Uterus (tissue), 2 donors: ENCODE data around the gene SNX4.

ENCODE experiments used
- POLR2A ChIP-seq, 2 donors: fragments of 450-650 bp; IDR thresholded peaks; one replicate each; pipeline ENCODE4 v1.6.1; 2016; ENCODE audit warnings: antibody characterized with exemption in 2 of 2, mild to moderate bottlenecking in 1 of 2, moderate library complexity in 1 of 2
- TF ChIP-seq, protein P1 (sequence below), 4 experiments: fragments of 200-600 bp in 2 of 4; fragments of 450-650 bp in 2 of 4; sonication (generic) in 2 of 4; IDR thresholded peaks; one replicate each; pipeline ENCODE4 v1.5.1; 2016 to 2019; ENCODE audit warnings: antibody characterized with exemption in 4 of 4, mild to moderate bottlenecking in 2 of 4, moderate library complexity in 1 of 4

DNA sequence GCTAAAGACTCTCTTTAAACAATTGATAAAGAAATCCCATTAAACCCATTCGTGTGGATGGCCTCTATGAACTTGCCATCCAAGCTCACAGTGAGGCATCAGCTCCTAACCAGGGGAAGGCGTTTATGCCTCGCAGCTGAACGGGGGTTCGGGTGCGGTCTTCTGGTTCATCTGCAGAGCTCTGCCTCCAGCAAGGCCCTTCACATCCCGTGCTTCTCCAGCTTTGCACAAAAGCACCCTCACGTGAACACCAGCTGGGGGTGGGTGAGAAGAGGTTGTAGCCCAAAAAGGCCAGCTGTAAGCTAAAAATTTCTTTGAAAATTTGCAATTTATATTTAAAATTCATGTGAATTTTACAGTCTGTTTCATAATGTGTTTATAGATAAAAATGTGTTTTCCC, 105.3 kb downstream of the SNX4 start:
- TF ChIP-seq, protein P1, sequence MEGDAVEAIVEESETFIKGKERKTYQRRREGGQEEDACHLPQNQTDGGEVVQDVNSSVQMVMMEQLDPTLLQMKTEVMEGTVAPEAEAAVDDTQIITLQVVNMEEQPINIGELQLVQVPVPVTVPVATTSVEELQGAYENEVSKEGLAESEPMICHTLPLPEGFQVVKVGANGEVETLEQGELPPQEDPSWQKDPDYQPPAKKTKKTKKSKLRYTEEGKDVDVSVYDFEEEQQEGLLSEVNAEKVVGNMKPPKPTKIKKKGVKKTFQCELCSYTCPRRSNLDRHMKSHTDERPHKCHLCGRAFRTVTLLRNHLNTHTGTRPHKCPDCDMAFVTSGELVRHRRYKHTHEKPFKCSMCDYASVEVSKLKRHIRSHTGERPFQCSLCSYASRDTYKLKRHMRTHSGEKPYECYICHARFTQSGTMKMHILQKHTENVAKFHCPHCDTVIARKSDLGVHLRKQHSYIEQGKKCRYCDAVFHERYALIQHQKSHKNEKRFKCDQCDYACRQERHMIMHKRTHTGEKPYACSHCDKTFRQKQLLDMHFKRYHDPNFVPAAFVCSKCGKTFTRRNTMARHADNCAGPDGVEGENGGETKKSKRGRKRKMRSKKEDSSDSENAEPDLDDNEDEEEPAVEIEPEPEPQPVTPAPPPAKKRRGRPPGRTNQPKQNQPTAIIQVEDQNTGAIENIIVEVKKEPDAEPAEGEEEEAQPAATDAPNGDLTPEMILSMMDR (IDR thresholded peaks at IDR 0.05) = no peak
- TF ChIP-seq POLR2A (IDR thresholded peaks at IDR 0.05) = no peak
